HG03469 (cell line): Measurements from ENCODE around the gene CWF19L1.

ENCODE experiments used
- ATAC-seq: cut with Tn5 transposase; IDR thresholded peaks from one replicate; pipeline ENCODE4 v1.9.1; 2021; ENCODE audit warnings: mild to moderate bottlenecking, moderate library complexity, moderate number of reproducible peaks; ENCODE audit not compliant: unreplicated experiment

CWF19L1 gene

DNA sequence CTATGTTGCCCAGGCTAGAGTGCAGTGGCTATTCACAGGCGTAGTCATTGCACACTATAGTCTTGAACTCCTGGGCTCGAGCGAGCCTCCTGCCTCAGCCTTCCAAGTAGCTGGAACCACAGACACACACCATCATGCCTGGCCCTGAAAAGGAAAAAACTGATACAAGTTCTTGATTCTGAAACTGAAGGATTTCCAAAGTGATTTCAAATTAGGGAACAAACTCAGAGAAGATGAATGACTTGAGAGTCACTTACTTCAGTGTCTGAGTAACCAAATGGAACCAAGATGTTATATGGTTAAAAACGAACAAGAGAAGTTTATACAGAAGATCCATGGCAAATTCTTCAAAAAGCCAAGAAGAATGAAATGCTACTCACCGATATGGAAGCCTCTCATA lies 14.4 kb downstream of the CWF19L1 start:
- ATAC-seq: no peak

GRCh38 chr10:100248820-100249219 lies 18.6 kb downstream of the CWF19L1 start:
- ATAC-seq: no peak

DNA sequence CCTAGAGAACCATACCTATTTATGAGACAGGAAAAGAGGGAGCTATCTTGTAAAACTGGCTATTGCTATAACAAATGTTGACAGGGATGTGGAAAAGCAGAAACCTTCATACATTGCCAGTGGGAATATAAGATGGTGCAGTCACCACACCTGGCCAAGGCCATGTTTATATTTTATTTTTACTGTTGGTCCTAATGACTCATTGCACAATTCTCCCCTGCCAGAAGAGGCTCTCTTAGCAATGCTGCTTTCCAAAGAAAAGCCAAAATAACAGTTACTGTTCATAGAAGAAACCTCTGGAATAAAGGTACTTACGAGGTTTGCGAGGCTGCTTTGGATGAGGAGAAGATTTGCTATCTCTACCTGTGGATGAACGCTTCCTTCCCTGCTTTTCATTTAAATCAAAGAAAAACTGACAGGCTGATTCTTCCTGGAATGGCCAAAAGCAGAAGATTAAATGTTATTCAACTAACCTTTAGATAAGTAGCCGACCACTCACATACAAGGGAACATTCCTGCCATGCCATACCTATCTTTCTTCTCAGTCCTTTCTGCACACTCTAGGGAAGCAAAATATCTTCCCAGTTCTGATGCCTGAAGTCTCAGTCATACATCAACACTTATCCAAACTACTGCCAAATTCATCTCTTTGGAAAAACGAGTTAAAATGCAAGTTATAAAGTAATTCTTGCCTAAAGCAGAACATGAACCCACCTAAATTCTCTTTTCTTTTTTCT lies 21.8 kb downstream of the CWF19L1 start:
- ATAC-seq: no peak

DNA sequence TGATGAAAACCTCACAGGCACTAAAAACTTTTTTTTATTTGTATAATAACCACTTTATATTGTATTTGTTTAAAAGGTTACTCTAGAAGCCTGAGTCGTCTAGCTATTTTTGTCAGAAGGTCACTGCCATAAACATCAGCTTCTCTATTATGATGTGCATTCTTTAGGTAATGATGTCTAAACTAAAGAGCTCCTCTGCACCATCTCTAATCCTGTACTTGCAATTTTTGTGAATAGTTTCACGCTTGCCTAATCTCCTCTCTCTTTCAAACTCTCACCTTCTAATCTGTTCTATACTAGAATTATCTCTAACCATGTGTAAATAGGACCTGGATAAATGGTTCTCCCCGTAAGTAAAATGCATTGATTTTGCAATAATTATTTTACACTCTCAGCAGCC lies 27.6 kb downstream of the CWF19L1 start:
- no peak for ATAC-seq

- no peak for ATAC-seq
Measured at GRCh38 chr10:100238429-100238828, 29.0 kb downstream of the CWF19L1 start.

DNA sequence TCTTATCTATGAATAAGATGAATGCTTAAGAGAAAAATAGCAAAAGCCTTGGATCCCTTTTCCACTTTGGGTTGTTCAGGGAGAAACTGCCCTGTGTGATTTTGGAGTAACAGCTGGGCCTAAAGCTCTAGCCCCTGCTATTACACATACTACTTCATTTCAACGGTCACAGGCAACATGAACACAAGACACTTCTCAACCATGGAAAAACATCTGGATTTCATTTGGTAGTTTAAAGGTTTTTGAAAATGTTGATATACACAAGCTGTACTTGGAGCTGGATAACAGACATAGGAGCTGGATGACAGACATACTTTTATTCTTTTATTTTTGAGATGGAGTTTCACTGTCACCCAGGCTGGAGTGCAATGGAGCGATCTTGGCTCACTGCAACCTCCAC lies 35.3 kb downstream of the CWF19L1 start:
- ATAC-seq: no peak

- ATAC-seq: no peak
Measured at GRCh38 chr10:100229819-100230422, 37.5 kb downstream of the CWF19L1 start.

- ATAC-seq: no peak
Measured at GRCh38 chr10:100223879-100224278, 43.6 kb downstream of the CWF19L1 start.

DNA sequence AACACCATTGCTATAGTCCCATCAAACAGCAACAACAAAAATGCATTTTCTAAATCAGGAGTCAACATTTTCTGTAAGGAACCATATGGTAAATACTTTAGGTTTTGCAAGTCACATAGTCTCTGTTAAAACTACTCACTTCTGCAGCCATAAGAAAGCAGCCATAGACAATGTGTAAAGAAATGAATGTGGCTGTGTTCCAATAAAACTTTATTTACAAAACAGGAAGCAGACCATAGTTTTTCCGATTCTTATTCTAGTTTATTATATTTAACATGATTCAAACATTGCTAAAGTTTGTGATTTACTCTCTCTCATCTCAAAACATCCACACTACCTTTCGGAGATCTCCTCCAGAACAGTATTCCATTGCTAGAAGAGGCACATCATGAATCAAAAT lies 44.9 kb downstream of the CWF19L1 start:
- no peak for ATAC-seq

GRCh38 chr10:100216006-100216405 lies 51.4 kb downstream of the CWF19L1 start:
- no peak for ATAC-seq

- ATAC-seq: no peak
Measured at GRCh38 chr10:100209303-100209702, 58.1 kb downstream of the CWF19L1 start.

GRCh38 chr10:100208276-100208675 lies 59.2 kb downstream of the CWF19L1 start:
- no peak for ATAC-seq

GRCh38 chr10:100204370-100204769 lies 63.1 kb downstream of the CWF19L1 start:
- no peak for ATAC-seq

- ATAC-seq: no peak
Measured at GRCh38 chr10:100201549-100201948, 65.9 kb downstream of the CWF19L1 start.

GRCh38 chr10:100194711-100195110 lies 72.7 kb downstream of the CWF19L1 start:
- ATAC-seq: no peak

DNA sequence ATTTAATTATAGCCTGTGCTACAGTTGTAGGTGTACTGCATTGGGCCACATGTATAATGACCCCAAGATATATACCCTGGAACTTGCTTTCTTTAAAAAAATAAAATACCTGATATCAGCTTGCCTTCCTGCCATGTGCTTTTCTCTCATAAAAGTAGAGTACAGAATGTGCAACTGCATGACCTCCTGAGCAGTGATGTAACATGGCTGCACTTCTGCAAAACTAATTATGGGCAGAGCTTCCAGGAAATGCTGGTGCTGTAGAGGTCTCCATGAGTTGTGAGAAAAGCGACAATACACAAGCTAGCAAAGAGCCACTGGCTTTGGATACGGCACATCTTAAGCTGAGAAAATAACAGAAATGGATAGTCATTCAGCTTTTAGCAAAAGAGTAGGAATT lies 75.1 kb downstream of the CWF19L1 start:
- no peak for ATAC-seq

DNA sequence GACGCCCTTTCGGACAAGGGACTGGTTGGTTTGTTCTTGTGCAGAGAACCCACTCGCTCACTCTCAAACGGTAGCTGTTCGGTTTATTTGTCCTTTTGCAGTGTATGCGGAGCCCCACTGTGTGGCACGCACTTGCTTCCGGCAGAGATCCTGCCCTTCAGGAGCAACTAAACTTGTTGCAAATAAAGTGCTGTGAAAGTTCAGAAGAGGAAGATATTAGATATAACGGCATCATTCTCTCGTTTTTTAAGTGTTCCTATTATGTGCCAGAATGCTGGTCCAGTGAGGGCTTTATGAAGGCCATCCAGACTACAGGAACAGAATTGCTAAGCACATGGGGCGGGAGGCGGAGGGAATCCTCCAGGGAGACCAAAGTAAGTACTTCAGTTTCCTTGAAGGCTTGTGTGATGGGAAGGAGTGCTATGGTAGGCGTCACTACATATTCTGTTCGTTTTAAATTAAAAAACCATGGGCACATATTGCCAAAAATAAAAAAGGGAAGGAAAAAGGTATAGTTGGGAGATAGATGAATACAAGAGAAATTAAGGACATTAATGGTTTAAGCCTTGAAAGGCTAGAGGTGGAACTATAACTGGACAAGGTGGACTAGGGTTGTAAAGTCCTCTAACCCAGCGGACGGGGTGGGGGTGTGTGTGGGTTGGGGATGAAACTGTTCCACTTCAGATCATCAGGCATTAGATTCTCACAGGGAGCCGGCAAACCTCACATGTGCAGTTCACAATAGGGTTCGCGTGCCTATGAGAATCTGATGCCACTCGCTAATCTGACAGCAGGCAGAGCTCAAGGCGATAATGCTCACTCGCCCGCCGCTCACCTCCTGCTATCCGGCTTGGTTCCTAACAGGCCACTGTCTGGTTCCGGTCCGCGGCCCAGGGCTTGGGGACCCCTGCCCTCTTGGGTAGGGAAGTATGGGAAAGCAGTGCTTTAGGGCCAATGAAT lies 80.9 kb downstream of the CWF19L1 start:
- no peak for ATAC-seq

DNA sequence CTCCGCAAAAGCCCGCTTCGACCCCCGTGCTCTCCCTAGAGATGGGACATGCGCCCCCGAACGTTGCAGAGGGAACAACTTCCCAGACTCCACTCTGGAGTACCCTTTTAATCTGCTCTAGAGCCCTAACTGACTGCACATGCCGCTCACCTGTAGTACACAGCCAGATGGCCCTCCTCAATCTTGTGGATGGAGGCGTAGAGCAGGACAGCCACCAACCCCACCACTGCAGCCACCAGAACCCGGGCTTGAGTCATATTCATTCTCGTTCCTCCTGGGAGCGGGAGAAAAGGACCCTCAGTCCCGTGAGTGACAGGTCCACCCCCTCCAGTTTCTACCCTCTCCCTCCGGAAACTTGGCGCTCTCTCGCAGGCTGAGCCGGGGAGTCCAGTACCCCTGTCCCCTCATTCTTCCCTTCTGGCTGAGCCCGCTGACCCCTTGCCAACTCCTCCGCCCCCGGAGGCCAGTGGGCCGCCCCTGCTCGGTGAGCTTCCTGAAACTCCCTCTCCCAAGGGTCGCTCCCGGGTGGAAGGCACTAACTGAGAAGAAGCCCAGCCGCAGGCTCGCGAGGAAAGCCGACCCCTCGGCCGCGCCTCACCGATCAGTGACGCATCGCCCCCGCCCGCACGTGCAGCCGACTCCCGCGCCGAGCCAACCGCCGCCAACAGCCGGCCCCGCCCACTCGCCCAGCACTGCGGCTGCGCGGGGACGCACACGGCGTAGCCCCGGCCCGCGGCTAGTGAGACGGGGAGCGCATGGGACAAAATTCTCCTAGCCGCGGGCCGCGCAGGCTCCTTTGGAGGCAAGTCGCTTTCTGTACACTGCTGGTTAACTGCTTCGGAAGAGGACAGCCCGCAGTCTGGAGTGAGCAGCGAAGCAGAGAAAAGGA lies 81.8 kb downstream of the CWF19L1 start, which contains the start of gene ERLIN1:
TSS of gene ERLIN1 (minus strand) at position 666 of the 889 bp plus-strand sequence. CDS start at position 263, 403 bp downstream.
- no peak for ATAC-seq

- no peak for ATAC-seq
Measured at GRCh38 chr10:100184840-100185239, 82.6 kb downstream of the CWF19L1 start.

GRCh38 chr10:100184426-100184825 lies 83.0 kb downstream of the CWF19L1 start:
- no peak for ATAC-seq
